Type B pancreatic cell (in vitro differentiated cells): Measurements from ENCODE around the gene ZNG1A. TPM values are rescaled to one million over a fixed set of nuclear protein-coding genes. Genes with fewer than 3 reads are reported as not detected.

Experiments
- total RNA-seq: library from RNA; stranded (reverse); gene quantifications from 2 replicates; pipeline ENCODE4 v1.2.1, GENCODE V29; 2021; ENCODE audit warnings: low replicate concordance

ZNG1A gene
- total RNA-seq, 1 donor from 2014 or later: 29.2 TPM

Other genes starting within 250 kb of the ZNG1A start
- 21.4 and 24.2 TPM in 2 replicates for gene WASHC1, start 149.6 kb downstream of the ZNG1A start, total RNA-seq
- 0.17 and 0.75 TPM in 2 replicates for gene FOXD4, start 60.6 kb downstream of the ZNG1A start, total RNA-seq
- 5.1 and 18.6 TPM in 2 replicates for gene DOCK8, start 35.8 kb upstream of the ZNG1A start, total RNA-seq